ENCODE results near the gene COX4I1. TPM values are rescaled to one million over a fixed set of nuclear protein-coding genes. Genes with fewer than 3 reads are reported as not detected.

COX4I1 gene
- total RNA-seq, 1 experiment from 2014 or later, result 506 TPM

DNA sequence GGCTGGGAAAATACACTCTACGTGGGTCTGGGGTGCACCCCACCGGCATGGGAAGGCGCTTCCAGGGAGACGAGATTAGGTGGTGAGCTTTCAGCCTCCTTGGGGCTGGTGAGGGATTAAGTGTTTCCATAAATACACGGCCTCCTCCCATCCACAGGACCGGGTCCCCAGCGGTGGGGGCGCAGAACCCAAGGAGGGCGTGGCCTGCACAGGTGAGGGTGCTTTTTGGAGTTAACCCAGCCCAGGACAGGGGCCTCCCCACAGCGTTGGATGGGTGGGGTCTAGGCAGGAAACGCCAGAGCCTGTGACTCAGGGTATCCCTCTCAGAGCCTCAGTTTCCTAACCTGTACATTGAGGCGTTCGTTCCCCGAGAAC, 49.7 kb upstream of the COX4I1 start:
- Histone ChIP-seq H4K5ac (ENCODE audit: insufficient read length, low read depth, low read length) (no peak overlapping the region), H3K4me1 (ENCODE audit: insufficient read depth, low read length) (peaks cover 10% of the 10 kb centered on the region; the same call in 1 of the 2 replicates), H2BK20ac (ENCODE audit: low read depth, low read length, poor library complexity, severe bottlenecking) (no peak overlapping the region), H3K79me1 (ENCODE audit: insufficient read depth, low read depth, low read length, poor library complexity, severe bottlenecking) (no peaks in the 10 kb centered on the region), H3K4ac (ENCODE audit: low read depth, low read length) (no peak overlapping the region), H3K14ac (ENCODE audit: insufficient read depth, low read length) (no peak overlapping the region), H3K56ac (ENCODE audit: insufficient read length, low read depth, low read length) (no peak overlapping the region), H3K23ac (ENCODE audit: insufficient read length, low read depth, low read length) (no peak overlapping the region), H2AK5ac (ENCODE audit: insufficient read length, low read length) (no peak overlapping the region), H3T11ph (ENCODE audit: low read length) (no peak overlapping the region), H3K27ac (ENCODE audit: insufficient read length, low read depth, low read length) (no peak overlapping the region), H2AFZ (ENCODE audit: low read length) (no peak overlapping the region), H4K20me1 (ENCODE audit: control insufficient read depth, insufficient read depth, insufficient read length) (no peaks in the 10 kb centered on the region), H2BK12ac (ENCODE audit: insufficient read length, low read depth, low read length) (no peak overlapping the region), H2BK120ac (ENCODE audit: low read depth, low read length, poor library complexity, severe bottlenecking) (no peak overlapping the region), H3K9me3 (ENCODE audit: control insufficient read depth, low read depth, low read length) (no peaks in the 10 kb centered on the region), H4K91ac (ENCODE audit: insufficient read length, low read depth, low read length) (no peak overlapping the region), H4K8ac (replicated peaks; ENCODE audit: insufficient read length, low read depth, low read length) (no peak overlapping the region), H3K9ac (ENCODE audit: extremely low read depth, insufficient read length, low read length) (no peak overlapping the region), H3K79me2 (ENCODE audit: insufficient read depth, low read length) (no peaks in the 10 kb centered on the region), H2BK15ac (ENCODE audit: low read depth, low read length) (no peak overlapping the region), H3K18ac (ENCODE audit: insufficient read length, low read depth, low read length) (no peak overlapping the region), H2BK5ac (ENCODE audit: insufficient read length, low read length) (no peak overlapping the region), H3K4me2 (ENCODE audit: insufficient read depth, insufficient read length, low read length) (peak overlapping the region; percentile 34), H3K23me2 (ENCODE audit: insufficient read length, low read depth, low read length, poor library complexity, severe bottlenecking) (peaks cover 8% of the 10 kb centered on the region), H3K27me3 (ENCODE audit: insufficient read depth, low read length) (no peaks in the 10 kb centered on the region; the same call in 1 of the 2 replicates)
- WGBS (ENCODE audit: extremely low coverage, insufficient read length, low lambda C conversion rate), result no CpG with 5 or more reads among the region's 14 CpGs
- H3K4me3 Mint-ChIP-seq, result peak overlapping the region; percentile 79 to 93
- peaks cover 33% of the 10 kb centered on the region for H3K27me3 Mint-ChIP-seq (ENCODE audit: low read depth)
- H3K9me3 Mint-ChIP-seq, result no peaks in the 10 kb centered on the region
- no peak overlapping the region for H3K27ac Mint-ChIP-seq
- H3K4me1 Mint-ChIP-seq, result peaks cover 56 to 58% of the 10 kb centered on the region in 2 experiments
- no peak for DNase-seq
- no peak for TF ChIP-seq CTCF (conservative IDR thresholded peaks at IDR 0.05)
- no peaks in the 10 kb centered on the region; a peak in 1 of 7 replicates for H3K36me3 Mint-ChIP-seq (ENCODE audit: insufficient read depth in 1 of 3, low read depth in 3 of 3)

Data from H9 (cell line).